Astrocyte (in vitro differentiated cells and primary cell): Measurements from ENCODE around the gene TGM1.

Experiments
- EZH2 ChIP-seq: IDR thresholded peaks from 2 replicates; pipeline ENCODE4 v1.6.1; 2012; ENCODE audit warnings: mild to moderate bottlenecking, low read length, inconsistent platforms; ENCODE audit not compliant: insufficient read depth
- TF ChIP-seq, protein P1 (sequence below): IDR thresholded peaks from 2 replicates; pipeline ENCODE4 v1.5.1; 2011; ENCODE audit warnings: low read depth, mild to moderate bottlenecking, inconsistent platforms, low read length, moderate library complexity; ENCODE audit not compliant: insufficient read depth

DNA sequence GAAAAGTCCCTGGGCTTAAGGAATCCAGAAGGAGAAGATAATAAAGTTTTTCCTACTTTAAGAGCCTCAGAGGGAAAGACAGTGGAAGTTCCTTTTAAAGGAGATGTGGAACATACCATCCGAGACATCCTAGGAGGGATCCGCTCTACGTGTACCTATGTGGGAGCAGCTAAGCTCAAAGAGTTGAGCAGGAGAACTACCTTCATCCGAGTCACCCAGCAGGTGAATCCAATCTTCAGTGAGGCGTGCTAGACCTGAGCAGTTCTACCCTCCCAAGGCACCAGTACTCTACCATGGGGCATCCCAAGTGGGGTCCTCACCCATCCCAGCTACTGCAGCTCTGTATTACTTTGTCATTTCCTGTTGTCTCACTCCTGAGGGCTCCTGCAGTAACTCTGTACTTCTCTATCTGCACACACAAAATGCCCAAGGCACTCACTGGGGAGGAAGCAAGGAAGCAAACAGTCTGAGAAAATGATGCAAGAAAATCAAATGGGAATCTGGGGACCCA lies 24.4 kb downstream of the TGM1 start:
- no peak for TF ChIP-seq EZH2
- TF ChIP-seq, protein P1, sequence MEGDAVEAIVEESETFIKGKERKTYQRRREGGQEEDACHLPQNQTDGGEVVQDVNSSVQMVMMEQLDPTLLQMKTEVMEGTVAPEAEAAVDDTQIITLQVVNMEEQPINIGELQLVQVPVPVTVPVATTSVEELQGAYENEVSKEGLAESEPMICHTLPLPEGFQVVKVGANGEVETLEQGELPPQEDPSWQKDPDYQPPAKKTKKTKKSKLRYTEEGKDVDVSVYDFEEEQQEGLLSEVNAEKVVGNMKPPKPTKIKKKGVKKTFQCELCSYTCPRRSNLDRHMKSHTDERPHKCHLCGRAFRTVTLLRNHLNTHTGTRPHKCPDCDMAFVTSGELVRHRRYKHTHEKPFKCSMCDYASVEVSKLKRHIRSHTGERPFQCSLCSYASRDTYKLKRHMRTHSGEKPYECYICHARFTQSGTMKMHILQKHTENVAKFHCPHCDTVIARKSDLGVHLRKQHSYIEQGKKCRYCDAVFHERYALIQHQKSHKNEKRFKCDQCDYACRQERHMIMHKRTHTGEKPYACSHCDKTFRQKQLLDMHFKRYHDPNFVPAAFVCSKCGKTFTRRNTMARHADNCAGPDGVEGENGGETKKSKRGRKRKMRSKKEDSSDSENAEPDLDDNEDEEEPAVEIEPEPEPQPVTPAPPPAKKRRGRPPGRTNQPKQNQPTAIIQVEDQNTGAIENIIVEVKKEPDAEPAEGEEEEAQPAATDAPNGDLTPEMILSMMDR = no peak
